HG03095 (cell line): ENCODE data around the gene CAMTA2.

Experiments used
- ATAC-seq: cut with Tn5 transposase; IDR thresholded peaks from one replicate; pipeline ENCODE4 v1.9.1; 2021; ENCODE audit warnings: moderate library complexity; ENCODE audit not compliant: unreplicated experiment

The CAMTA2 gene

DNA sequence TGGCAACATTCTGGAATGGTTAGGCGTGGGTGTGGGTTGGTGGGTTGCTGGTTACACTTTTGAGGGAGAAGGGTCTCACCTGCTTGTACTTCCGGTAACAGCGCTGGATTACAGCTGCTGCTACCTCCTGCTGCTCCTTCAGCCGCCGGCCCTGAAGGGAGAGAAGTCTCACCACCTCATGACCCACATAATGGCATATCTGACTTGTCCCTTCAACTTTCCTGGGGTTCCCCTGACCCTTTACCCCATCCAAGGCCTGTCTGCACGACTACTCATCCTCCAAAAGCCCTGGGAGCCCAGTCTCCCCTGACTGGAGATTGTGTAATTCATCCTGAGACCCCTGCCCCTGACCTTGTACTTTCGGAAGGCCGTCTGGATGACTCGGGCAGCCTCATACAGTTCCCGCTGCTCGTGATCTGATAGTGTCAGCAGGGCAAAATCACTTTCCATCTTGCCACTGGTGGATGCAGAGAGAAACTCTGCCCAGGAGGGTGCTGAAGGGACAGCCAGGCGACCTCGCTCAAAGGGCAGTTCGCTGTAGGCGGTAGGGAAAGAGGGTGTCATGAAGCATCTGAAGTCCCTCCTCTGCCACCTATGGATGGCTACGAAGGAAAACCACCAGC, 17.8 kb downstream of the CAMTA2 start:
- no peak for ATAC-seq

DNA sequence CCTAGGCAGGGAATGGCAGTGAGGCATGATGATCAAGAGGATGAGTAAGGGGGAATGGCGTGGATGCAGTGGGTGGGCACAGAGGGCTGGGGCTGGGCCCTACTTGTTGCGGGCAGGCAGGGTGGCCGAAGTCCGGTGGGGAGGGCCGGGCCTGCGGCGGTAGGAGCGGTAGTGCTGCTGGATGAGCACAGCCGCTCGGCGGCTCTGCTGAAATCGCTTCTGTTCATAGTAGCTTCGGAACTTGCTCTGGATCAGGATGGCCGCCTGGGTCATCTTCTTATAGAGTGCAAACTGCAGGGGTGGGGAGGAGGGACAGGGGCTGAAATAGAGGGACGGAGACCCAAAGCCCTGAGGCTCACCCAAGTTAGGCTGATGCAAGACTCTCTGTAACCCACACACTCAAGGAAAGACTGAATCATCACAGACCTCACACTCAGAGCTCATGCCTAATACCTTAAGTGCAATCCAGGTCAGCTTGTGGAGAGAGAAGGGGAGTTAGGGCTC, 18.4 kb downstream of the CAMTA2 start:
- ATAC-seq: no peak

DNA sequence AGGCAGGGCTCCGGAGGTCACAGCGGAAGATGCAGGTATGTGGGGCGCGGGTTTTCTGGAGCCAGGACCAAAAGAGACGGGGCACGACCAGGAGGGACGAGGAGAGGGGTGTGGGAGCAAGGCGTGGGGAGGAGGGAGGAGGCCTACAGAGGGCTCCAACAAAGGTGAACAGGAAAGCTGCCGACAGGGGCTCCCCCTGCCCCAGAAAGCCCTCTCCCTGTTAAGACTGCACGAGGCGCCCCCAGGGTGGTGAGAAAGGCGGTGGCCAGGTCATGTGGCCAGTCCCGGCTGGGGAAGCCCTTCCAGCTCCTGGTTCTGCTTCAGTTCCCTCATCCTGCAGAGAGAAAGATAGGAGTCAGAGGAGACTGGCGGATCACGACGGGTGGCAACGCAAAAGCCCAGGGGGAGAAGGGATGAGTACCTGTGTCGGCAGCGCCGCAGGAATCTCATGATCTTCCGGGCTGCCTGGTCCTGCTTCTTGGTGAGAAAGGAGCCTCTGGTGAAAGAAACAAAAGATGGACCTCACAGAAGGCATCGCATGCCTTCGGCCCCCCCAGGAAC, 18.9 kb downstream of the CAMTA2 start:
- no peak for ATAC-seq

DNA sequence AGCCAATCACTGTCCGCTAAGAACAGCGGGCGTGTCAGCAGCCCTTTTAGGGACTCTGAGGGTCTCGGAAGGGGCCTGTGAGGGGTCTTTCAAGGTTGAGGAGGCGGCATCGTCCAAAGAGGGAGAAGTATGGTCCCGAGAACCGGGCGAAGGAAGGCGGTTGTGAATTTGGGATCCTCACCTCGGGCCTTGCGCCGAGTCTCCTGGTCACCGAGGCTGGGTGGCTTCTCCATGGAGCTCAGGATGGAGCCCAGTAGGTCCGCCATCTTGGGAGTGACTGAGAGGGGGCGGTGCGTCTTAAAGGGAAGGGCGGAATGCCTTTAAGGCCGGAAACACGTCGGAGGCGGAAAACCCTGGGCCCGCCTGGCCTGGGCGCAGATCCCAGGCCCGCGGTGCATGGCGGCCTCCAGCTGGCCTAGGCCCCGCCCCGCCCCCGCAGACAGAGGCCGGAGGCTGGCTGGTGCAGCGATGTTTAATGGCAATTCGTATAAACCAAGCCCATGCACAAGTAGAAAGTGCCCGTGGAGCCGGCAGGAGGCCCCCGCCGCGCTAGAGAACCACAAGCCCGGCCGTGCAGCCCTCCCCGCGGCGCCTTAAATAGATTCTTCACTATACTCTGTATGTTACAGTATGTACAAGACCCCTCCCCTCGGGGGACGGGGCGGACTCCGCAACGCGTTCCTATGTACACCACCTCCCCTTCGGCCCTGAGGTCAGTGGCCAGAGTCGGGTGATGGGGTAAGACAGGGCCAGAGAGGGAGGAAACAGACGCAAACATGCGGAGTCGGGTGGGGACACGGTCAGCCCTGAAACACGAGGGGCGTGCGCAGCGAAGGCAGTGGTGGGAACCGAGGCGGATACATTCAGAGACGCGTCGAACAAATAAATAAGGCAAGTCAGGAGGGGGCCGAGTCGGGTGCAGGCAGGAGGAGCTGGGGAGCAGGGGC, 19.7 kb downstream of the CAMTA2 start, which contains the start of gene SPAG7:
TSS of gene SPAG7 (minus strand) at position 279 of the 947 bp plus-strand sequence. CDS start at position 266, 13 bp downstream.
- peak; percentile 48 for ATAC-seq

DNA sequence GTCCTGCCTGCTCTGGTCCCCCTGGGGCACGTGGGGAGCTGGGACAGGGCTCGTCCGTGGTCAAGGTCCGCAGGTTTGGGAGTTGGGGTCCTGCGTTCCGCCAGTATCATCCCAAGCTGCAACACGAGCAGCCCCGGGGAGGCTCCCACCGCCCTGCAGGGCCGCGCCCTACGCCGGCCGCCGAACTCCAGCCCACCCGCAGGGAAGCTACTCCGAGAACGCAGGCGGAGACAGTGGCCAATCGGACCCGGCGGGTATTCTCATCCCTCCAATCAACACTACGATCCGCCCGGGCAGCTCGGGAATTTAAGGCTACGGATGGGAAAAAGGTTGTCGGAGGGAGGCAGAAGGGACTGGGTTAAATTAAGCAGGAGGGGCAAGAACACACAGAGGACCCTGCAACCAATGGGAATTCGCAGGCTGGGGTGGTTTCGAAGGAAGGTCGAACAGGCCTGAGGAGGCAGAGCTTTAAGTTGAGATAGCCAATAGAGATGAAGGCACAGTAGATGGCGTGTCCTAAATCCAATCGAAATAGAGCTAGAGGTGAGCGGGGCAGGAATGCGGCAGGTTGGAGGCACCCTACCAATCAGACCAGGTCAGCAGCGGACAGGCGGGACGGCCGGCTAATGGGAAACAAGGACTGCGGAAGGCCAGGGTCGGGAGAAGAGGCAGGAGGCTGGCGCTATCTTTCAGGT, 20.5 kb downstream of the CAMTA2 start:
- ATAC-seq: peak; percentile 71

DNA sequence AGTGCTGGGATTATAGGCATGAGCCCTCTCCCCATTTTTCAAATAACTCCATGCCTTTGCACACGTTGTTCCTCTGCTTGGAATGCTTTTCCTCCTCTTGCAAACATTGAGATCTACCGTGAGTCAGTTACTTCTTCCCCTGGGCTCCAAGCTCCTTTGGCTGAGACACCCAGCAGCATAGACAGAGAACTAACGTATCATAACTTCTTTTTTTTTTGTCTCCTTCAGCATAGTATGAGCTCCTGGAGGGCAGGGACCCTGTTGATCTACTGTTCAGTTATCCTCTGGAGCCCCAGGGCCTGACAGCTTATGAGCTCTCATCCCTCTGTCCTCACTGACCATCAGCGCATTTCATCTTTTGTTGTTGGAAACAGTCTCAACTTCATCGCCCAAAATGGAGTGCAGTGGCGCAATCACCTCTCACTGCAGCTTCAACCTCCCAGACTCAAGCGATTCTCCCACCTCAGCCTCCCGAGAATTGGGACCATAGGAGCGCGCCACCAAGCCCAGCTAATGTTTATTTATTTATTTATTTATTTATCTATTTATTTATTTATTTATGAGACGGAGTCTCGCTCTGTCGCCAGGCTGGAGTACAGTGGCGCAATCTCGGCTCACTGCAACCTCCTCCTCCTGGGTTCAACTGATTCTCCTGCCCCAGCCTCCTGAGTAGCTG, 22.0 kb downstream of the CAMTA2 start:
- ATAC-seq: no peak

DNA sequence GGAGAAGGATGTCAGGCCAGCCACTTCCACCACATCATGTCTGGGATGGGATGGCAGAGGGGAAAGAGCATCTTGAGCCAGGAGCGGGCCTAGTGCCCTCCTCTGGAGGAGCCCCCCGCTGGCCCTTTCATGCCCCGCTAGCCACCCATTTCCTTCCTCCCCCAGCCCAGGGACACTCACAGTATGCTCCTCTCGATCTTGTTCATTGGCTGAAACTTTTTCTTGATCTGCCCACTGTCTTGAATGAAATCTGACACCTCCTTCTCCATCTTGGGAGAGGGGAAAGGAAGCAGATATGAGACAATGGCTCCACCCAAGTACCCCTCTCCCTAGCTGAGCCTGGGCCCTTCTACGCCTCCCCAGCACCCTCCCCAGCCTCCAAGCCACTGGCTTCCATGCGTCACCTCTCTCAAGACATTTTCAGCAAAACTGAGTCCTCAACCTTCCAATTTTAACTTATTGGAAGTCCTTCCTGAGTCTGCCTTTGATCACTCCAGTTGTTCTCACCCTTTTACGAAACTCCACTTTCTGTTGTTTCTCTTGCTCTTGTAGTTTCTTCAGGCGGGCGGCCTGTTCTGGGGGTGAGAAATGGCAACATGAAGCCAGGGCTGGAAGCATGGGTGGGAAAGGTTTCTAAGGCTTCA, 27.1 kb downstream of the CAMTA2 start:
- no peak for ATAC-seq

DNA sequence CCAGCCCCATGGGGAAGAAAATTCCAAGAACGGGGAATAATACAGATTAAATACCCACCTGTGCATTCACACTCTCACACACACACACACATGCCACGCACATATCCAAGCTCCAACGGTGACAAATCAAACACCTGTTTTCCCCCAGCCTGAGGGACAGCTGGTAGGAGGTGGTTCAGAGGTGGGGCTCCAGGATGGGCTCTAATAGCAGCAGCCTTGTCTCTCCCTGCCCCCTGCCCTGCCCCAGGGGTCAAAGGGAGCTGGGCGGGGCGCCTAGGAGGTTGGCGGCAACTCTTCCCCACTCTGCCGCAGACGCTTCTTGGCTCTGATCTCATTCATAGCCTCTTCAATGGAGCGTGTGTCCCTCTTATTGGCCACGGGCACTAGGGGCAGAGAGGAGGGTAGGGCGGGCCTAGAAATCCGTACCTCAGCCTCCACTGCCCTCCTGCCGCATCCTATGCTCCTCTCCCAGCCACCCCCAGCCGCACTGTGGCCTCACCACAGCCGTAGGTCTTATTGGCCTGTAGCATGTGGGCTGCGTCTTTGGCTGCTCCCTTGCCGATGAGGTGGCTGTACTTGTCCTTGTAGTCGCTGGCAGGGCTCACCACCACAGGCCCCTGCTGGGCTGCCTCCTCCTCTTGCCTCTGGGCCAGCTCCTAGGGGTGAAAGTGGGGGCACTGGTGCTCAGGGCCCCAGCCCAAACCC, 28.1 kb downstream of the CAMTA2 start:
- ATAC-seq: no peak

DNA sequence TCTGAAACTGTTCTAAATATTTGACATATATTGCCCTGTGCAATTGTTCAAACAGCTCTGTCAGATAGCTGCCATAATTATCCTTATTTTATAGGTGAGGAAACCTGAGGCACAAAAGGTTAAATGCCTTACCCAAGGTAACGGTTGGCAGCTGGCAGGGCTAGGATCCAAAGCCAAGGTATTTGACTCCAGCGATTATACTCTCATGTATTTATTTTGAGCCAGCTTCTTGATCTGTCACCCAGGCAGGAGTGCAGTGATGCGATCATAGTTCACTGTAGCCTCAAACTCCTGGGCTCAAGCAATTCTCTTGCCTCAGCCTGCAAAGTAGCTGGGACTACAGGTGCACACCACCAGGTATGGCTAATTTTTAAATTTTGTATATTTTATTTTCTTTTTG, 29.4 kb downstream of the CAMTA2 start:
- no peak for ATAC-seq

DNA sequence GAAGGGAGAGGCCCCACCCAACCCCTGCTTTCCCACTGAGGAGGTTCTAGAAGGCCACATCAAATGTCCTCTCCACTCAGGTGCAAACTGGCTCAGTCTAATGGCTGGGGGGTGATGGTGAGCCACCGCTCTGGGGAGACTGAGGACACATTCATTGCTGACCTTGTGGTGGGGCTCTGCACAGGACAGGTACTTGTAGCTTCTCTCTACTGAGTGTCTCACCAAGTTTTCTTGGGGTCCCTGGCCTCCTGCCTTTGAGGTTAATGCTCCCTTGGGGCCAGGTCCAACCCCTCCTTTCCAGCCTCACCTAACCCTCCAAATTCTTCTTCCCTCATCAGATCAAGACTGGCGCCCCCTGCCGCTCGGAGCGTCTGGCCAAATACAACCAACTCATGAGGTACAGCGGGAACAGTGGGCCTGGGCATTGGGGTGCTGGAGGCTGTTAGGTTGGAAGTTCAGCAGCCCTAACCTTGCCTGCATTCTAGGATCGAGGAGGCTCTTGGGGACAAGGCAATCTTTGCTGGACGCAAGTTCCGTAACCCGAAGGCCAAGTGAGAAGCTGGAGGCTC, 30.9 kb downstream of the CAMTA2 start:
- no peak for ATAC-seq

DNA sequence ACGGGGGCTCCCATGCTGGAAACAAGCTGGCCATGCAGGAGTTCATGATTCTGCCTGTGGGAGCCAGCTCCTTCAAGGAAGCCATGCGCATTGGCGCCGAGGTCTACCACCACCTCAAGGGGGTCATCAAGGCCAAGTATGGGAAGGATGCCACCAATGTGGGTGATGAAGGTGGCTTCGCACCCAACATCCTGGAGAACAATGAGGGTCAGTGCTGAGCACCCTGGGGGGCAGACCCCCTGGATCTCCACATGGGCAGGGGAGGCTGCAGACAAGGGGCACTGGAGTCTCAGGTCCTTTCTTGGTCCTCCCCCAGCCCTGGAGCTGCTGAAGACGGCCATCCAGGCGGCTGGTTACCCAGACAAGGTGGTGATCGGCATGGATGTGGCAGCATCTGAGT, 32.4 kb downstream of the CAMTA2 start:
- no peak for ATAC-seq

DNA sequence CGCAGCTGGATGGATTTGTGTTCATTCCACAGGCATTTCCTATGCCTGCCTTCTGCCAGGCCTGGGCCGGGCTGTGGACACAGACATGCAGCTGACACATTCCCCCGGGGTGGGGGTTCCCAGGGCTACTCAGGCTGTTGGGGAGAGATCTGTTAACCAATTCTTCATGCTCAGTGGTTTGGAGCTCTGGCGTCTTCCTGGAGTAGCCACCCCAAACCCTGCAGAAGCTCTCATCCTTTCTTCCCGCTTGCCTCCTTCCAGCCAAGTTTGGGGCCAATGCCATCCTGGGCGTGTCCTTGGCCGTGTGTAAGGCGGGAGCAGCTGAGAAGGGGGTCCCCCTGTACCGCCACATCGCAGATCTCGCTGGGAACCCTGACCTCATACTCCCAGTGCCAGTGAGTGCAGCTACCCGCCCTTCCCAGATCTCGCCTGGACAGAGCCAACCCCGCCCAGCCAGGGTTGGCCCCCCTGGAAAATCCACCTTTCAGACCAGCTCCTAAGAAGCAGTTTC, 34.0 kb downstream of the CAMTA2 start:
- no peak for ATAC-seq

DNA sequence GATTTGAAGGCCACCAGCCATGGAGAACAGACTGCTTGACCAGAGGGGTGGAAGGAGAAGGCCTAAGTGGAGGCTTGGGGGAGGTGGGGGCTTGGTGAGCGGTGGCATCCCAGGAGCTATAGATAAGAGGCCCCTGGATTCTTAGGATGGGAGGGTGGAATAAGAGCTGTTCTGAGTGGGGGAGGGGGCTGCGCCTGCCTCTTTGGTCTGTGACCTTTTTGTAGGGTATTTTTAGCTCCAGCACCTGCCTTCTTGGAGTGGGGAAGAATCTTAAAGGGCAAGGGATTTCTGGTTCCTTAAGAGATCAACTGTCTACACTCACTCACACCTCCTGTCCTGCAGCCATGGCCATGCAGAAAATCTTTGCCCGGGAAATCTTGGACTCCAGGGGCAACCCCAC, 36.0 kb downstream of the CAMTA2 start:
- ATAC-seq: no peak

DNA sequence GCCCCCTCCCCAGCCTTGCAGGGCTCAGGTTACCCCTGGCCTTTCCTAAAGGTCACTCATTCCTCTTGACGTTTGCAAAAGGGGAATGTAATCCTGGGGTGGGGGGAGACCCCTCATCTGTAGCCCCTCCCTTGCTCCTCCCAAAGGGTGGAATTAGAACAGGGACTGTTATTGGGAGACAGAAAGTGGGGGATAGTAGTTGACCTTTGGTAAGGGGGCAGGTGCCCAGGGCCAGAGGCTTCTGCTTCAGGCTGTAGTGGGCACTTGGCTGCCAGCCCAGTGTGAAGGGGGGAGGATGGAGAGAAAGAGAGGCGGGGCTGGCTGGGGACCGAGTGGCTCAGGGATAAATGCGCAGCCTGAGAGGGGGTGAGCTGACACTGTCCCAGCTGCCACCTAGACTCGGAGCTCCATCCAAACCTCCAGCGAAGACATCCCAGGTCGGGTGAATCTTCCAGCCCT, 36.7 kb downstream of the CAMTA2 start, which contains the start of gene ENO3:
TSS of gene ENO3 (plus strand) at position 374 of the 459 bp plus-strand sequence. CDS start 711 bp downstream, outside the sequence.
- no peak for ATAC-seq

DNA sequence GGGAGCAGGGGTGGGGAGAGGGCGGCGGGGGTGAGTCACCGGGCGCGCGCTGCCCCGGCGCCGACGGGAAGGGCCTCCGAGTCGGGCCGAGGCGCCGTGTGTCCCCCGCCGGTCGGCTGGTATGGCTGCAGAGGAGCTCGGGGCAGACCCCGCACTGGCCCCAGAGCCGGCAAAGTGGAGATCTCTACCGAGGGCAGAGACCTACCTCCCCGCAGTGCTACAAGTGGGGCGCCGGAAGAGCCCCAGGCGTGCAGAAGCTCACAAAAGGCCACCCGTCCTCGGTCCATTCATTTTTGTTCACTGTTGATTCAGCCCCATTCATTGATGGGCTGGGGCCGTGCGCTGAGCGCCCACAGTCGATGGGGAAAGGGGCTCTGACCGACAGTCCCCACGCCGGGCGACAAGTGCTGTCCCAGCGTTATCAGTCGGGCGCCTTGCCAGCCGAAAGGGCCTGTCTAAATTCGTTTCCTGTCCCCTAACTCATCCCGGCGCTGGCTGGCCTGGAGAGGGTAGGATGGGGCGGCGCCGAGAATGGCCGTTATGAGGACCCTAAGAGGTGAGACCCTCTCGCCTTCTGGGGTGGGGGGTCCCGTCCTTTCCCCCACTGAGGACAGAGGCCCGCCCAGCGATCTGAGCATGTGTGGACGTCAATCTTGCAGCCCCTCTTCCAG, 37.3 kb downstream of the CAMTA2 start:
- ATAC-seq: no peak

DNA sequence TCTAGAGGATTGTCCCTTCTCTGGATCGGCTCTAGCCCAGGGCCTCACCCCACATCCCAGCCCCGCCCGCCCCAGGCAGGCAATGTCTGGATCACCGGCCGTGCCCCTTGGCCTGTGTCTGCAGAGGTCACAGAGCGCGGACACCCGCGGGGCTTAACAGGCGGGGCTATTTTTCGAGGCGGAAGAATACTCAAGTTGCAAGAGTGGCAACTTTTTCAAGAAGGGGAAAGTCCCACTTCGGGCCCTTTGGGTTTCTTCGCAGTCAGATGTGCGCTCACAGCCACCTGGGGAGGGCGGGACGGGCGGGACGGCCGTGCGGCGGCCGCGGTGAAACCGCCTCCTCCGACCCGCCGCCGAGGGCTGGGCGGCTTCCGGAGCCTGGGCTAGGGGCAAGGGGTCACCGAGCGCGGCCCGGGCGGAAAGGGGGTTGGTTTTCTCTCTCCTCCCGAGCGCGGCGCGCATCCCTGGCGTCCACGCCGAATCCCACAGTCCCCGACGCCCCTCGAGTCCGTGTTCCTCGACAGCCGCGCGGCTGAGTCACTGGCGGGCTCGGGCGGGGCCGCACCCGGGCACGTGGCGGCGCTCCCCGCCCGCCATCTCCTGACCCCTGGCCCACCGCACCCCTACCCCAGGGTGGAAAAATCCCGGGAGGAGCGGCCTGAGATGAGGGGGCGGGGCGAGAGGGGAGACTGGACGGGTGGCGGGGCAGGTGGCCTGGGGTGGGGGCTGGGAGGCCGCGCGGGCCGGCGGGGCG, 38.0 kb downstream of the CAMTA2 start:
- no peak for ATAC-seq

DNA sequence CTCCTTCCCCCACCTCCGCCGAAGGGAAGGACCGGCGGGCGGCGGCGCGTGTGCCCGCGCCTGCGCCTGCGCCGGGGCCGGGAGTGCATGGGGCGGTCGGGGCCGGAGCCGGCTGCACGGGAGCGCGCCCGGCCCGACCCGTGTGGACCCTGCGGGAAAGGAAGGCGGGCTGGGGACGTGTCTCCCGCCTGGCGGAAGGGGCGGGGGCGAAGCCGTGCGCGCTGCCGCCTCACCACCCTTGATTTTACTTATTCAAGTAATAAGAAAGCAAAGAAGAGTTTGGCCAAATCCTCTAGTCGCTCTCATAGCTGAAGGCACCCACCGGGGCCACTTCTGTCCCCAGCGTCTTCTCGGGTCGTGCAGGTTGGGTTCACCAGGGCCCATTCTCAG, 38.5 kb downstream of the CAMTA2 start:
- peak; percentile 32 for ATAC-seq
